ENCODE results near the gene KRT72. TPM values are rescaled to one million over a fixed set of nuclear protein-coding genes. Genes with fewer than 3 reads are reported as not detected.

KRT72 gene
- total and polyA plus RNA-seq, 4 experiments from 2014 or later = 7.7 to 8.4 TPM; not detected in 2

DNA sequence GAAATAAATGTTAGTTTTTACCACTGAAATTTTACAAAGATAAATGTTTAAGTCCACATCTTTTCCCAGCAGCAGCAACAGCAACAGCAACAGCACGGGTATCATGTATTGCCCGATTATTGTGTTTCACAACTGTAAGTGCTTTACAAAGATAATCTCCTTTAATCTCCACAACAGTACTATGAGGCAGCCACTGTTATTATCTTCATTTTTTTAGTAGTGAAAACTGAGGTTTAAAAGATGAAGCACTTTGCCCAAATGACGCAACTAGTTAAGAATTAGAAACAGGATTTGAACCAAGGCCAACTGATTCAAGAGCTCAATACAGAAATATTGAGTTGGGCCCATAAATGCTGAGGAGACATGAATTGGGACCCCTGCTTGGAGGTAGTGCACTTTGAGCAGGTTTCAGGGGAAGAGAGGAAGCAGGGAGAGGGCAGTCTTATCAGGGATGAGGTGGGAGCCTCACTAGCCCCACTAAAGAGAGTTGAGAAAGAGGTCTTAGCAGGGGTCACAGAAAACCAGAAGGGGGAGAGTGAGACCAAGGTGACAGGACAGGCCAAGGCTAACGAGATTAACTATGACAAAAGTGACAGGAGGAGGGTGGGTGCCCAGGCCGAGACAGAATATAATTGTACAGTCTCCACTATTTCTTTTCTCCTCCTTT, 35.5 kb upstream of the KRT72 start:
- intact Hi-C loops (cut with micrococcal nuclease) = no loop called here
- H3K4me3 Mint-ChIP-seq = no peak overlapping the region
- H3K9me3 ChIP-seq (ENCODE audit: control insufficient read depth in 1 of 2, low read length in 2 of 2) = no peaks in the 10 kb centered on the region
- peaks cover 10% of the 10 kb centered on the region for H3K4me1 ChIP-seq (ENCODE audit: insufficient read depth, low read length)
- H3K27me3 ChIP-seq (ENCODE audit: insufficient read depth, low read length) = no peaks in the 10 kb centered on the region
- no peak overlapping the region for H3K27ac ChIP-seq (ENCODE audit: low read depth, low read length)
- peaks cover 6 to 39% (median 24%) of the 10 kb centered on the region in 4 donors for H3K4me1 Mint-ChIP-seq
- no peaks in the 10 kb centered on the region for H3K36me3 Mint-ChIP-seq
- peaks cover 0 to 2% (median 0%) of the 10 kb centered on the region in 8 donors for H3K9me3 Mint-ChIP-seq
- POLR2A ChIA-PET (ENCODE audit: partially characterized antibody) = no interaction called here
- CTCF ChIA-PET (ENCODE audit: partially characterized antibody) = no interaction called here
- no peaks in the 10 kb centered on the region for H3K36me3 ChIP-seq (ENCODE audit: insufficient read depth, low read length)
- no peak for DNase-seq
- no peak overlapping the region for H3K27ac Mint-ChIP-seq
- H3K27me3 Mint-ChIP-seq = peaks cover 3 to 7% of the 10 kb centered on the region in 2 donors
- no peak overlapping the region for H3K4me3 ChIP-seq (ENCODE audit: low read length in 2 of 2)

GRCh38 chr12:52636189-52636588, 34.9 kb upstream of the KRT72 start:
- Histone ChIP-seq H3K4me3 (ENCODE audit: low read length in 2 of 2) (no peak overlapping the region), H3K27me3 (ENCODE audit: insufficient read depth, low read length) (no peaks in the 10 kb centered on the region), H3K9me3 (ENCODE audit: control insufficient read depth in 1 of 2, low read length in 2 of 2) (no peaks in the 10 kb centered on the region), H3K36me3 (ENCODE audit: insufficient read depth, low read length) (no peaks in the 10 kb centered on the region), H3K27ac (ENCODE audit: low read depth, low read length) (no peak overlapping the region), H3K4me1 (ENCODE audit: insufficient read depth, low read length) (peaks cover 10% of the 10 kb centered on the region)
- DNase-seq = no peak
- intact Hi-C loops (cut with micrococcal nuclease) = no loop called here
- Mint-ChIP-seq H3K4me1 (peaks cover 6 to 39% (median 22%) of the 10 kb centered on the region in 4 donors), H3K9me3 (peaks cover 0 to 2% (median 0%) of the 10 kb centered on the region in 8 donors), H3K4me3 (no peak overlapping the region), H3K27ac (no peak overlapping the region), H3K36me3 (no peaks in the 10 kb centered on the region), H3K27me3 (peaks cover 3 to 7% of the 10 kb centered on the region in 2 donors)
- ChIA-PET POLR2A (ENCODE audit: partially characterized antibody) (no interaction called here), CTCF (ENCODE audit: partially characterized antibody) (no interaction called here)

DNA sequence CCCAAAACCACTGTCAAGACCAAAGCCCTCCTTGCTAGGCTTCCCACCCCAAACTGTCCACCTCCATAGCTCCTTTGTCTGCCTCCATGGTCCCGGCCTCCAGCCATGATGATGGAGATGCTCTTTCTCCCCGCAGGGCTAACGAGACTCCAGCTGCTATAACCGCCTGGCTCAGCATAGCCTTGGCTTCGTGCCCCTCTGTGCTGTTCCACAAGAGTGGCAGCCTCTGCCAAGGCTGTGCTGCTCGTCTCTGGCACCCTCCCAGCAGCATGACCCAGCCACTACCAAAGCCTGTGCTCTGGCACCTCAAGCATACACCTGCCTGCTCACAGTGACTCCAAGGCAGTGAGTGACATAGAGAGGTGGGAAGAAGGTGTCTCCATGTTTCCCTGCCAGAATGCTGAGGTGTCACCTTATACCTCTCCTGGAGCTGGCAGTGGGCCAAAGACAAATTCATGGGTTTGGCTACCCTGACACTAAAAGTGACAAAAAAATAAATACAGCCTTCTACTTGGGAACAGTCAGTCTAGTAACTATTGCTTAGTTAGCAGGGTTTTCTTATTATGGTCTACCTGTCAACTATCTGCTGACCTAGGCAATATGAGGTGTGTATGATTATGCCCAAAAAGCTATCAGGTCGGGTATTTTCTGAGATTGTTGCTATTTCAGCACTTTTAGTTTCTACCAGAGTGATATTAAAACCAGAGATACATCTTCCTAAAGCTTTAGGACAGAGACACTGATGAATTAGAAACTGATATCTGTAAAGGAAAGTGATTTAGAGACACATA, 33.2 kb upstream of the KRT72 start:
- Histone ChIP-seq H3K4me1 (ENCODE audit: insufficient read depth, low read length) (peaks cover 21% of the 10 kb centered on the region), H3K36me3 (ENCODE audit: insufficient read depth, low read length) (no peaks in the 10 kb centered on the region), H3K27me3 (ENCODE audit: insufficient read depth, low read length) (no peaks in the 10 kb centered on the region), H3K9me3 (ENCODE audit: control insufficient read depth in 1 of 2, low read length in 2 of 2) (no peaks in the 10 kb centered on the region), H3K4me3 (ENCODE audit: low read length in 2 of 2) (no peak overlapping the region), H3K27ac (ENCODE audit: low read depth, low read length) (no peak overlapping the region)
- Mint-ChIP-seq H3K4me3 (peak overlapping the region in 1 of 8 donors; percentile 54), H3K27ac (peak overlapping the region in 5 of 7 donors; percentile 28 to 85 (median 54)), H3K9me3 (peaks cover 0 to 1% (median 0%) of the 10 kb centered on the region in 8 donors), H3K36me3 (no peaks in the 10 kb centered on the region), H3K27me3 (peaks cover 3% of the 10 kb centered on the region in 2 donors), H3K4me1 (peaks cover 12 to 52% (median 33%) of the 10 kb centered on the region in 4 donors)
- POLR2A ChIA-PET (ENCODE audit: partially characterized antibody) = interaction anchor here (1.0 to 5.1 kb wide), 3 partner anchors 11 to 18 kb away, joined by 3 to 20 read pairs (median 4); no protein-coding TSS in a partner anchor
- intact Hi-C loops (cut with micrococcal nuclease) = no loop called here
- CTCF ChIA-PET (ENCODE audit: partially characterized antibody) = interaction anchor here (0.6 to 2.2 kb wide), 5 partner anchors 13 to 51 kb away, joined by 3 to 20 read pairs (median 4); no protein-coding TSS in a partner anchor
- no peak for DNase-seq

DNA sequence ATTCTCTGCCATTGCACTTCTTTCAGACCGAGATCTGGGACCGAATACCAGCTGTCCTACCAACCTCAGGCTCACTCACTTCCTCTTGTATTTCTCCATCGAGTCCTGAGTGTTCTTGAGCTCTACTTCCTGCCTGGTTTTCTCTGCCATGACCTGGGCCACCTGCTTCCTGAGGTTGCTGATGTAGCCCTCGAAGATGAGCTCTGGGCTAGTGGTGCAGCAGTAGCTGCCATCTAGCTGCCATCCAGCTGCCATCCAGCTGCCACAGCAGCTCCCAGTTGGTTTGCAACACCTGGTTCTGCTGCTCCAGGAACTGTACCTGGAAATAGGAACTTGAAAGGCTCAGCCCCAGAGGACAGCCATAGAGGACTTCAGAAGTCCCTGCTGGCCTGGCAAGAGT, 32.1 kb upstream of the KRT72 start:
- H3K36me3 Mint-ChIP-seq = no peaks in the 10 kb centered on the region
- H3K4me3 ChIP-seq (ENCODE audit: low read length in 2 of 2) = no peak overlapping the region
- H3K27me3 Mint-ChIP-seq = peaks cover 1 to 3% of the 10 kb centered on the region in 2 donors
- no peaks in the 10 kb centered on the region for H3K9me3 ChIP-seq (ENCODE audit: control insufficient read depth in 1 of 2, low read length in 2 of 2)
- H3K27ac Mint-ChIP-seq = peak overlapping the region in 5 of 7 donors; percentile 13 to 92 (median 39)
- peaks cover 0 to 2% (median 0%) of the 10 kb centered on the region in 8 donors for H3K9me3 Mint-ChIP-seq
- H3K36me3 ChIP-seq (ENCODE audit: insufficient read depth, low read length) = no peaks in the 10 kb centered on the region
- H3K4me1 Mint-ChIP-seq = peaks cover 14 to 57% (median 34%) of the 10 kb centered on the region in 4 donors
- peak in 4 of 5 donors; percentile 21 to 40 (median 28) for DNase-seq
- peaks cover 21% of the 10 kb centered on the region for H3K4me1 ChIP-seq (ENCODE audit: insufficient read depth, low read length)
- no peak overlapping the region for H3K27ac ChIP-seq (ENCODE audit: low read depth, low read length)
- CTCF ChIA-PET (ENCODE audit: partially characterized antibody) = interaction anchor here (0.8 to 2.2 kb wide), 11 partner anchors 8 to 237 kb away, joined by 3 to 20 read pairs (median 4); no protein-coding TSS in a partner anchor
- H3K27me3 ChIP-seq (ENCODE audit: insufficient read depth, low read length) = no peaks in the 10 kb centered on the region
- intact Hi-C loops (cut with micrococcal nuclease) = no loop called here
- POLR2A ChIA-PET (ENCODE audit: partially characterized antibody) = interaction anchor here (1.0 to 5.1 kb wide), 6 partner anchors 9 to 23 kb away, joined by 3 to 20 read pairs (median 6); no protein-coding TSS in a partner anchor
- peak overlapping the region in 5 of 8 donors; percentile 1 to 58 (median 44) for H3K4me3 Mint-ChIP-seq

- no peaks in the 10 kb centered on the region for H3K27me3 ChIP-seq (ENCODE audit: insufficient read depth, low read length)
- Mint-ChIP-seq H3K27me3 (peaks cover 1% of the 10 kb centered on the region in 2 donors), H3K4me3 (no peak overlapping the region), H3K9me3 (peaks cover 0 to 2% (median 0%) of the 10 kb centered on the region in 8 donors), H3K27ac (peak overlapping the region in 3 of 7 donors; percentile 13 to 90 (median 31)), H3K4me1 (peaks cover 15 to 59% (median 35%) of the 10 kb centered on the region in 4 donors), H3K36me3 (no peaks in the 10 kb centered on the region)
- no peaks in the 10 kb centered on the region for H3K36me3 ChIP-seq (ENCODE audit: insufficient read depth, low read length)
- DNase-seq = no peak
- intact Hi-C loops (cut with micrococcal nuclease) = no loop called here
- H3K4me1 ChIP-seq (ENCODE audit: insufficient read depth, low read length) = peaks cover 21% of the 10 kb centered on the region
- CTCF ChIA-PET (ENCODE audit: partially characterized antibody) = interaction anchor here (1.1 to 2.2 kb wide), 5 partner anchors 21 to 238 kb away, joined by 3 to 20 read pairs (median 4); no protein-coding TSS in a partner anchor
- no peaks in the 10 kb centered on the region for H3K9me3 ChIP-seq (ENCODE audit: control insufficient read depth in 1 of 2, low read length in 2 of 2)
- POLR2A ChIA-PET (ENCODE audit: partially characterized antibody) = interaction anchor here (1.0 to 5.1 kb wide), 6 partner anchors 10 to 22 kb away, joined by 3 to 20 read pairs (median 6); no protein-coding TSS in a partner anchor
- no peak overlapping the region for H3K27ac ChIP-seq (ENCODE audit: low read depth, low read length)
- H3K4me3 ChIP-seq (ENCODE audit: low read length in 2 of 2) = no peak overlapping the region
Observed at GRCh38 chr12:52632656-52633055, 31.4 kb upstream of the KRT72 start.

GRCh38 chr12:52631676-52632459, 30.6 kb upstream of the KRT72 start:
- CTCF ChIA-PET (ENCODE audit: partially characterized antibody) = no interaction called here
- no peak overlapping the region for H3K4me3 ChIP-seq (ENCODE audit: low read length in 2 of 2)

More at GRCh38 chr12:52631676-52632459, 30.6 kb upstream of the KRT72 start:
- H3K4me1 Mint-ChIP-seq = peaks cover 16 to 67% (median 37%) of the 10 kb centered on the region in 4 donors
- DNase-seq = no peak
- H3K36me3 ChIP-seq (ENCODE audit: insufficient read depth, low read length) = no peaks in the 10 kb centered on the region
- H3K27me3 Mint-ChIP-seq = peaks cover 1 to 2% of the 10 kb centered on the region in 2 donors
- no peak overlapping the region for H3K27ac ChIP-seq (ENCODE audit: low read depth, low read length)
- peaks cover 21% of the 10 kb centered on the region for H3K4me1 ChIP-seq (ENCODE audit: insufficient read depth, low read length)
- H3K27me3 ChIP-seq (ENCODE audit: insufficient read depth, low read length) = no peaks in the 10 kb centered on the region
- no peaks in the 10 kb centered on the region for H3K9me3 ChIP-seq (ENCODE audit: control insufficient read depth in 1 of 2, low read length in 2 of 2)
- intact Hi-C loops (cut with micrococcal nuclease) = no loop called here
- H3K4me3 Mint-ChIP-seq = no peak overlapping the region
- H3K36me3 Mint-ChIP-seq = no peaks in the 10 kb centered on the region
- POLR2A ChIA-PET (ENCODE audit: partially characterized antibody) = interaction anchor here (1.0 to 5.1 kb wide), 2 partner anchors 10 to 13 kb away, joined by 3 to 20 read pairs; no protein-coding TSS in a partner anchor
- peaks cover 0 to 2% (median 0%) of the 10 kb centered on the region in 8 donors for H3K9me3 Mint-ChIP-seq
- peak overlapping the region in 2 of 7 donors; percentile 31 to 66 for H3K27ac Mint-ChIP-seq
